Kidney epithelial cell (primary cell): ENCODE data around the gene IFNA14. TPM values are rescaled to one million over a fixed set of nuclear protein-coding genes. Genes with fewer than 3 reads are reported as not detected.
"Not testable (repeated sequence)": the region's sequence is repeated elsewhere in the genome, so short reads cannot be mapped to it uniquely, and the experiment has no call there.

Experiments
- DNase-seq: peaks from one replicate; pipeline ENCODE4 v3.0.0-alpha.2; 2010; ENCODE audit warnings: low read depth
- H3K27me3 ChIP-seq: 2 replicates; pipeline ENCODE4 v1.6.0; 2011; ENCODE audit warnings: low read length; ENCODE audit not compliant: control insufficient read depth, insufficient read depth
- H3K36me3 ChIP-seq: 2 replicates; pipeline ENCODE4 v1.5.1; 2011; ENCODE audit warnings: low read length; ENCODE audit not compliant: control insufficient read depth, insufficient read depth
- H3K4me3 ChIP-seq: 2 replicates; pipeline ENCODE4 v1.5.1; 2011; ENCODE audit warnings: low read depth, mild to moderate bottlenecking, control low read depth, low read length
- total RNA-seq: library from RNA; depleted of rRNA; stranded (reverse); fragments of >200 nt; gene quantifications from 2 replicates; pipeline ENCODE4 v1.2.3, GENCODE V29; 2015
- TF ChIP-seq, protein P1 (sequence below): IDR thresholded peaks from 2 replicates; pipeline ENCODE4 v1.5.1; 2011; ENCODE audit warnings: mild to moderate bottlenecking, moderate library complexity, low read length, control low read depth, inconsistent platforms; ENCODE audit not compliant: insufficient read depth, poor library complexity, severe bottlenecking

IFNA14 gene
- total RNA-seq, 1 donor from 2014 or later = not detected

GRCh38 chr9:21251638-21252037, 11.8 kb upstream of the IFNA14 start:
- TF ChIP-seq, protein P1, sequence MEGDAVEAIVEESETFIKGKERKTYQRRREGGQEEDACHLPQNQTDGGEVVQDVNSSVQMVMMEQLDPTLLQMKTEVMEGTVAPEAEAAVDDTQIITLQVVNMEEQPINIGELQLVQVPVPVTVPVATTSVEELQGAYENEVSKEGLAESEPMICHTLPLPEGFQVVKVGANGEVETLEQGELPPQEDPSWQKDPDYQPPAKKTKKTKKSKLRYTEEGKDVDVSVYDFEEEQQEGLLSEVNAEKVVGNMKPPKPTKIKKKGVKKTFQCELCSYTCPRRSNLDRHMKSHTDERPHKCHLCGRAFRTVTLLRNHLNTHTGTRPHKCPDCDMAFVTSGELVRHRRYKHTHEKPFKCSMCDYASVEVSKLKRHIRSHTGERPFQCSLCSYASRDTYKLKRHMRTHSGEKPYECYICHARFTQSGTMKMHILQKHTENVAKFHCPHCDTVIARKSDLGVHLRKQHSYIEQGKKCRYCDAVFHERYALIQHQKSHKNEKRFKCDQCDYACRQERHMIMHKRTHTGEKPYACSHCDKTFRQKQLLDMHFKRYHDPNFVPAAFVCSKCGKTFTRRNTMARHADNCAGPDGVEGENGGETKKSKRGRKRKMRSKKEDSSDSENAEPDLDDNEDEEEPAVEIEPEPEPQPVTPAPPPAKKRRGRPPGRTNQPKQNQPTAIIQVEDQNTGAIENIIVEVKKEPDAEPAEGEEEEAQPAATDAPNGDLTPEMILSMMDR = no peak
- H3K27me3 ChIP-seq = peaks cover 8% of the 10 kb centered on the region
- no peak overlapping the region for H3K4me3 ChIP-seq
- H3K36me3 ChIP-seq = no peaks in the 10 kb centered on the region
- DNase-seq = no peak

DNA sequence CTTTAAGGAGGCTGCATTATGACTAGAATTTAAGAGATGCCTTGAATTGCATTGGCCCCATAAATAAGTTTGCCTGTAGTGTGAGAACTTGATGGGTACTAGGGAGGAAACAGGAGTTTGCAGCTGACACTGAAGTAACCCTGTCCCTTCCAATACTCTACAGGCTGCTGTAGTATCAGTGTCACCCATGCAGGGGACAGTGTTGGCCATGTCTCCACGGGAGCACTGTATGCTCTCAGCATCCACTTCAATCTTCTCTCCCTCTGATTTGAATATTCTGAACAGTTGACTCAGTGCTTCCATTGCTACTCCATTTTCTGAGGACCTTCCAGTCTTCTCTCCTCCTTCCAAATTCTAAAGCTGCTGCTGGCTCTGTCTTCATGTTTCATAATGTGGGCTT, 11.4 kb upstream of the IFNA14 start:
- DNase-seq = no peak
- Histone ChIP-seq H3K36me3 (no peaks in the 10 kb centered on the region), H3K27me3 (peaks cover 8% of the 10 kb centered on the region), H3K4me3 (no peak overlapping the region)
- TF ChIP-seq, protein P1 = no peak

GRCh38 chr9:21244836-21245235, 5.0 kb upstream of the IFNA14 start:
- Histone ChIP-seq H3K4me3 (no peak overlapping the region), H3K27me3 (no peaks in the 10 kb centered on the region)
- TF ChIP-seq, protein P1 = no peak

GRCh38 chr9:21236360-21236714, 3.5 kb downstream of the IFNA14 start:
- DNase-seq, H3K27me3 ChIP-seq, H3K4me3 ChIP-seq, H3K36me3 ChIP-seq: not testable (repeated sequence)

More at GRCh38 chr9:21244836-21245235, 5.0 kb upstream of the IFNA14 start:
- no peaks in the 10 kb centered on the region for H3K36me3 ChIP-seq
- DNase-seq = no peak

GRCh38 chr9:21235468-21236359, 4.1 kb downstream of the IFNA14 start:
- H3K36me3 ChIP-seq, DNase-seq, H3K4me3 ChIP-seq, H3K27me3 ChIP-seq: not testable (repeated sequence)
- TF ChIP-seq, protein P1 = peak; percentile 64

- Histone ChIP-seq H3K4me3 (no peak overlapping the region), H3K27me3 (no peaks in the 10 kb centered on the region), H3K36me3 (no peaks in the 10 kb centered on the region)
- DNase-seq = no peak
- TF ChIP-seq, protein P1 = no peak
Observed at GRCh38 chr9:21234153-21234687, 5.6 kb downstream of the IFNA14 start.
